PC-3 (cell line): Measurements from ENCODE around the gene SMIM31. TPM values are rescaled to one million over a fixed set of nuclear protein-coding genes. Genes with fewer than 3 reads are reported as not detected.

ENCODE experiments used
- ATAC-seq: fragments of 200-7000 bp; cut with Tn5 transposase; 2 replicates; pipeline ENCODE4 v1.9.1; 2020; ENCODE audit warnings: mild to moderate bottlenecking, moderate library complexity
- BruUV-seq: library from RNA; stranded (reverse); fragments of 400-500 nt; replicated peaks from 2 replicates; lab custom pipeline; 2021; lab: Mats Ljungman, UMichigan
- CTCF ChIA-PET: fragments of 300-600 bp; sonication (Branson Sonifier 250); formaldehyde crosslinking; loops from one replicate; lab custom pipeline; 2022; ENCODE audit warnings: antibody characterized with exemption; lab: Charles Lee
- POLR2A ChIA-PET: fragments of 300-600 bp; sonication (Branson Sonifier 250); formaldehyde crosslinking; loops from one replicate; lab custom pipeline; 2022; ENCODE audit warnings: antibody characterized with exemption; ENCODE audit not compliant: unreplicated experiment; lab: Charles Lee
- DNase-seq: peaks from one replicate; pipeline ENCODE4 v3.0.0-alpha.2; 2015
- H2AFZ ChIP-seq: fragments of 300-600 bp; sonication (generic); 2 replicates; pipeline ENCODE4 v1.6.0; 2016; ENCODE audit warnings: antibody characterized with exemption, low read length
- H3F3A ChIP-seq: fragments of 300-600 bp; sonication (generic); one replicate; pipeline ENCODE4 v1.6.0; 2017; ENCODE audit warnings: antibody characterized with exemption, low read length, control low read depth, mild to moderate bottlenecking; ENCODE audit not compliant: unreplicated experiment
- H3K27ac ChIP-seq: fragments of 300-600 bp; sonication (generic); 2 replicates; pipeline ENCODE4 v1.5.1; 2016; ENCODE audit warnings: mild to moderate bottlenecking, low read length
- H3K27me3 ChIP-seq: fragments of 300-600 bp; sonication (generic); 2 replicates; pipeline ENCODE4 v1.6.1; 2016; ENCODE audit warnings: low read length, mixed read lengths
- H3K36me3 ChIP-seq: fragments of 300-600 bp; sonication (generic); 2 replicates; pipeline ENCODE4 v1.6.1; 2016; ENCODE audit warnings: low read depth, mixed run types, low read length, mixed read lengths
- H3K4me1 ChIP-seq: fragments of 300-600 bp; sonication (generic); 2 replicates; pipeline ENCODE4 v1.5.1; 2016; ENCODE audit warnings: low read length; ENCODE audit not compliant: insufficient read depth
- H3K4me2 ChIP-seq: fragments of 300-600 bp; sonication (generic); 2 replicates; pipeline ENCODE4 v1.6.0; 2016; ENCODE audit warnings: low read length
- H3K4me3 ChIP-seq: fragments of 300-600 bp; sonication (generic); 2 replicates; pipeline ENCODE4 v1.5.1; 2016; ENCODE audit warnings: mild to moderate bottlenecking, low read length, mixed read lengths
- H3K79me2 ChIP-seq: fragments of 300-600 bp; sonication (generic); 2 replicates; pipeline ENCODE4 v1.6.1; 2017; ENCODE audit warnings: low read length, mixed read lengths
- H3K9ac ChIP-seq: fragments of 300-600 bp; sonication (generic); 2 replicates; pipeline ENCODE4 v1.6.0; 2016; ENCODE audit warnings: mild to moderate bottlenecking, low read length
- H3K9me2 ChIP-seq: fragments of 300-600 bp; sonication (generic); replicated peaks from 2 replicates; pipeline ENCODE4 v1.6.1; 2016; ENCODE audit warnings: mixed run types, low read length, mixed read lengths
- H3K9me3 ChIP-seq: fragments of 300-600 bp; sonication (generic); 2 replicates; pipeline ENCODE4 v1.6.1; 2016; ENCODE audit warnings: low read length, mixed read lengths
- H4K20me1 ChIP-seq: fragments of 300-600 bp; sonication (generic); 2 replicates; pipeline ENCODE4 v1.6.1; 2016; ENCODE audit warnings: low read length, mixed read lengths
- CTCF ChIP-seq: fragments of 300-600 bp; sonication (generic); conservative IDR thresholded peaks from 2 replicates; pipeline ENCODE4 v1.5.1; 2017; ENCODE audit warnings: antibody characterized with exemption, low read depth, mild to moderate bottlenecking, low read length
- EZH2 ChIP-seq: fragments of 300-600 bp; sonication (generic); IDR thresholded peaks from one replicate; pipeline ENCODE4 v1.6.1; 2017; ENCODE audit warnings: antibody characterized with exemption, mild to moderate bottlenecking, low read length; ENCODE audit not compliant: unreplicated experiment
- EZH2phosphoT487 ChIP-seq: fragments of 300-600 bp; sonication (generic); IDR thresholded peaks from 2 replicates; pipeline ENCODE4 v1.6.1; 2018; ENCODE audit warnings: mild to moderate bottlenecking, antibody characterized with exemption, low read length, borderline replicate concordance
- intact Hi-C: fragments of 100-400 bp; cut with micrococcal nuclease; formaldehyde crosslinking; loops from 2 replicates; pipeline ENCODE4 v1.9.0; 2023
- total RNA-seq: library from RNA; depleted of rRNA; stranded (reverse); fragments of >200 nt; gene quantifications from 2 replicates; pipeline ENCODE4 v1.2.3, GENCODE V29; 2014

The SMIM31 gene
- total RNA-seq, 1 experiment from 2014 or later = not detected

- peaks cover 22% of the 10 kb centered on the region for H3K27me3 ChIP-seq
- no peak overlapping the region for H3K4me3 ChIP-seq
- intact Hi-C loops = no loop called here
- H3K27ac ChIP-seq = no peak overlapping the region
- DNase-seq (no peak), ATAC-seq (no peak)
- no peak overlapping the region for H3K4me2 ChIP-seq
- ChIA-PET CTCF (no interaction called here), POLR2A (no interaction called here)
- no peaks in the 10 kb centered on the region for H3K36me3 ChIP-seq
- H4K20me1 ChIP-seq = no peaks in the 10 kb centered on the region
- TF ChIP-seq EZH2 (no peak), EZH2phosphoT487 (no peak)
- no peak overlapping the region for H3K9ac ChIP-seq
- no peak overlapping the region for H2AFZ ChIP-seq
- H3K79me2 ChIP-seq = no peaks in the 10 kb centered on the region
- no peaks in the 10 kb centered on the region for H3F3A ChIP-seq
- no peaks in the 10 kb centered on the region for H3K9me2 ChIP-seq
- H3K9me3 ChIP-seq = no peaks in the 10 kb centered on the region
- no peaks in the 10 kb centered on the region for H3K4me1 ChIP-seq
- no TSS peak for BruUV-seq
Measured at GRCh38 chr4:164802301-164802901, 48.5 kb downstream of the SMIM31 start.

DNA sequence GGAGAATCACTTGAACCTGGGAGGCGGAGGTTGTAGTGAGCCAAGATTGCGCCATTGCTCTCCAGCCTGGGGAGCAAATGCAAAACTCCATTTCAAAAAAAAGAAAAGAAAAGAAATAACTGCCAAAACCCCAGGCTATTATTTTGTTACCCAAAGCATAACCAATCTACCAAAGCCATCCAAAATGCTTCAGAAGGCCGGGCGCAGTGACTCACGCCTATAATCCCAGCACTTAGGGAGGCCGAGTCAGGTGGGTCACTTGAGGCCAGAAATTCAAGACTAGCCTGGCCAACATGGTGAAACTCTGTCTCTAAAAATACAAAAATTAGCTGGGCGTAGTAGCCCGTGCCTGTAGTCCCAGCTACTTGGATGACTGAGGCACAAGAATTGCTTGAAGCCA, 49.8 kb downstream of the SMIM31 start:
- DNase-seq (no peak), ATAC-seq (no peak)
- Histone ChIP-seq H3K4me2 (no peak overlapping the region), H2AFZ (no peak overlapping the region), H3K27ac (no peak overlapping the region), H3F3A (no peaks in the 10 kb centered on the region), H3K36me3 (no peaks in the 10 kb centered on the region), H3K27me3 (peaks cover 22% of the 10 kb centered on the region), H3K79me2 (no peaks in the 10 kb centered on the region), H3K4me1 (no peaks in the 10 kb centered on the region), H3K9me2 (no peaks in the 10 kb centered on the region), H4K20me1 (no peaks in the 10 kb centered on the region), H3K4me3 (no peak overlapping the region), H3K9ac (no peak overlapping the region), H3K9me3 (no peaks in the 10 kb centered on the region)
- TF ChIP-seq EZH2phosphoT487 (no peak), EZH2 (no peak), CTCF (no peak)
- BruUV-seq = no TSS peak
- intact Hi-C loops = no loop called here
- ChIA-PET POLR2A (no interaction called here), CTCF (no interaction called here)

DNA sequence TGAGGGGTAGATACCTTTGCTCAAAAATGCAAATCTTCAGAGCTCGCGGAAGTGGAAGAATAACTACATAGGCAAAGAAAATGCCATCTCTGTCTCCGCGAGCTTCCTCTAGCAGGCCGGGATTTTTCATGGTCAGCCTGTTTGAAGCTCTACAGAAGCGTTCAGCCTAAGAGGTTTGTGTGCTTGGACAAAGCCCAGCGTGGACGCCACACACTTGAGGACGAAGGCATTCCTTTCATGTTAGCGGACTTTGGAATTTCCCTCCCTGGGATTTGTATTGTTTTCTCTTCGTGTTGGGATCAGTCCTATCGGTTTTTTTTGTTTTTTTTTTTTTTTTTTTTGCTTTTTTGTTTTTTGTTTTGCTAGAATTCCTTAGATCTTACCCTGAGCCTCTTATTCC, 53.7 kb downstream of the SMIM31 start:
- Histone ChIP-seq H4K20me1 (no peaks in the 10 kb centered on the region), H3F3A (no peaks in the 10 kb centered on the region), H2AFZ (no peak overlapping the region), H3K4me3 (no peak overlapping the region), H3K9me2 (no peaks in the 10 kb centered on the region), H3K79me2 (no peaks in the 10 kb centered on the region), H3K9ac (no peak overlapping the region), H3K27me3 (peaks cover 16% of the 10 kb centered on the region; the same call in 1 of the 2 replicates), H3K4me1 (no peaks in the 10 kb centered on the region), H3K27ac (no peak overlapping the region), H3K36me3 (no peaks in the 10 kb centered on the region), H3K4me2 (no peak overlapping the region), H3K9me3 (no peaks in the 10 kb centered on the region)
- intact Hi-C loops = no loop called here
- ATAC-seq = no peak
- ChIA-PET CTCF (no interaction called here), POLR2A (no interaction called here)
- TF ChIP-seq EZH2 = no peak
- no peak for TF ChIP-seq EZH2phosphoT487
- no peak for TF ChIP-seq CTCF
- BruUV-seq = no TSS peak
- DNase-seq = no peak
